GM04503 (cell line): ENCODE measurements around the gene SULT1A4.
"Not testable (repeated sequence)": the region's sequence is repeated elsewhere in the genome, so short reads cannot be mapped to it uniquely, and the experiment has no call there.

Source experiments
- DNase-seq: peaks from one replicate; pipeline ENCODE4 v3.0.0-alpha.2; 2012; ENCODE audit warnings: low read depth

SULT1A4 gene

GRCh38 chr16:29459706-29460646 lies at the start of gene SULT1A4:
Gene SULT1A4, plus strand, starts transcription at chr16:29459913. Its CDS starts 1,473 bp downstream, at chr16:29461386.
- DNase-seq: not testable (repeated sequence)

DNA sequence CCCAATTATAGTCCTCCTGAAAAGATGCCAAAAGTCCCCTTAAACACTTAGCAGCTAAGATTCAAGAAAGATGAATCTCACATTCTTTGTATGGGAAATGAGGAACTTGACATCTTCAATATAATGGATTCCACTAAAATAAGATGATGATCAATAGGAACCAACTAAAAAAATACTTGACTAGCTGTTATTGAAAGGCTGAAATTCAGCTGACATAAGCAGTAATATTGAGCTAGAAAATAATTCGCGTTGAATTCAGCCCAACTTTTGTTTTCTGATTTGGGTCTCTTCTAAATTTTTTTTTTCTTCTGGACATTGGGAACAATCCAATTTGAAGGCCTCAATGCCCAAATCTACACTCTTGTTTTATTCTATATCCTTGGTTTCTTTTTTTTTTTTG lies 36.1 kb upstream of the SULT1A4 start:
- not testable (repeated sequence) for DNase-seq

GRCh38 chr16:29425390-29425789 lies 34.3 kb upstream of the SULT1A4 start:
- not testable (repeated sequence) for DNase-seq

GRCh38 chr16:29453754-29454153 lies 6.0 kb upstream of the SULT1A4 start:
- DNase-seq: not testable (repeated sequence)

GRCh38 chr16:29454269-29454668 lies 5.4 kb upstream of the SULT1A4 start, which contains the start of the genes BOLA2 and SLX1B:
Gene BOLA2, minus strand, starts transcription at chr16:29454351. Its CDS starts 98 bp downstream, at chr16:29454253.
Gene SLX1B, plus strand, starts transcription at chr16:29454533.
- not testable (repeated sequence) for DNase-seq

DNA sequence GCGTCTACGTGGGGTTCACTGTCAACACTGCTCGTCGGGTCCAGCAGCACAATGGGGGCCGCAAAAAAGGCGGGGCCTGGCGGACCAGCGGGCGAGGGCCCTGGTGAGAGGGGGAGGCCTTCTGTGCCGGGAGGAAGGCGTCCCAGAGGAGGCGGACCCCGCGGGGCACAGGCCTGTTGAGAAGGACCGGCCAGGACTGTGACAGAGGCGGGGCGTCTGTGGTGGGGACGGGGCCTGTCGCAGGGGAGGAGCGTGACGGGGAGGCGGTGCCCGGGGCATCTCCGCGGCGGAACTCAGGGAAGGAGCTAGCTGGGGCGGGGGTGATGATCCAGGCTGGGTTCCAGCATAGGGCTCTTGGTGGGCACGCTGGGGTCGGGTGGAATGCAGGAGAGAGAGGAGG lies 4.9 kb upstream of the SULT1A4 start:
- DNase-seq: not testable (repeated sequence)

DNA sequence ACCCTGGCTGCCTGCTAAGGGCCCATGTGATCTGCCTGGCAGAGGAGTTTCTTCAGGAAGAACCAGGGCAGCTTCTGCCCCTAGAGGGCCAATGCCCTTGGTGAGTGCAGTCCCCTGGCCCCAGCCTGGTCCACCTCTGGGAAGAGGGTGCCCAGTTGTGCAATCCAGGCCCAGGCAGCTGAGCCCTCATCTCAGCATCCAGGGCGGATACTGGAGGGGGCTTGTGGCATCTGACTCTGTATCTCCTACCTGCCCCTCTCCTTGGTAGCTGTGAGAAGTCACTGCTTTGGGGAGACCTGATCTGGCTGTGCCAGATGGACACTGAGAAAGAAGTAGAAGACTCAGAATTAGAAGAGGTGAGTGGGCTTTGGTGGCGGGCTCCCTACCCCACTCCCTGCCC lies 2.1 kb upstream of the SULT1A4 start:
- DNase-seq: not testable (repeated sequence)

DNA sequence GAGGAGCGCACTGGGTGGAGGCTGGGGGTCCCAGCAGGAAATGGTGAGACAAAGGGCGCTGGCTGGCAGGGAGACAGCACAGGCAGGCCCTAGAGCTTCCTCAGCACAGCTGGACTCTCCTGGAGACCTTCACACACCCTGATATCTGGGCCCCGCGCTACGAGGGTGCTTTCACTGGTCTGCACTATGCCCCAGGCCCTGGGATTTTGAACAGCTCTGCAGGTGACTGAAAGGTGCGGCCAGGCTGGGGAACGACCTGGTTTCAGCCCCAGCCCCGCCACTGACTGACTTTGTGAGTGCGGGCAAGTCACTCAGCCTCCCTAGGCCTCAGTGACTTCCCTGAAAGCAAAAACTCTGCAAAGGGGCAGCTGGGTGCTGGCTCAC lies 926 bp downstream of the SULT1A4 start:
- DNase-seq: not testable (repeated sequence)

DNA sequence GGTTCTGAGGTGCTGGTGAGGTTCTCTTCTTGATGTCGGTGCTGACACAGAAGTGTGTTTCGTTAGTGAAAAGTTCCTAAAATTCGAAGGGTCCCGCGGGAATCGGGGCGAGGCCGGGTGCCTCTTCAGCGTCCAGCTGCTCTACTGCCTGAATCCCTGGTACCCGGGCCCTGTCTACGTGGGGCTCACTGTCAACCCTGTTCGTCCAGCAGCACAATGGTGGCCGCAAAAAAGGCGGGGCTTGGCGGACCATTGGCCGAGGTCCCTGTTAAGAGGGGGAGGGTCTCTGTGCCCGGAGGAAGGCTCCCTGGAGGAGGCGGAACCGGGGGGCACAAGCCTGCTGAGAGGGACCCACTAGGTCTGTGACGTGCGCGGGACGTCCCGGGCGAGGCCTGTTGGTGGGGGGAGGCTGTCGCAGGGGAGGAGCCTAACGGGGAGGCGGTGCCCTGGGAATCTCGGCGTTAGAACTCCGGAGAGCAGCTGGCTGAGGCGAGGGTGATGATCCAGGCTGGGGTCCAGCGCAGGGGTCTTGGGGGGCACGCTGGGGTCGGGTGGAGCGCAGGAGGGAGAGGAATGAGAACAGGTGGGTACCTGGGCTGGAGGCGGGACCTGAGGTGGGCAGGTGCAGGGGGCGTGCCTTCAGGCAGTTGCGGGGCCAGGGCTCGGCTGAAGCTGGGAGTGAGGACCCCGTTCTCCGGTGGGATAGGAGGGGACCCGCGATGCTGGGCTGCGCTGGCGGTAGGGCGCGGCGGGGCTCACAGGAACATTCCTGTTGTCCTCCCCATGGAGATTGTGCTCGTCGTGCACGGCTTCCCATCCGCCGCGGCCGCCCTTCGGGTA lies 6.5 kb downstream of the SULT1A4 start:
- DNase-seq: not testable (repeated sequence)

DNA sequence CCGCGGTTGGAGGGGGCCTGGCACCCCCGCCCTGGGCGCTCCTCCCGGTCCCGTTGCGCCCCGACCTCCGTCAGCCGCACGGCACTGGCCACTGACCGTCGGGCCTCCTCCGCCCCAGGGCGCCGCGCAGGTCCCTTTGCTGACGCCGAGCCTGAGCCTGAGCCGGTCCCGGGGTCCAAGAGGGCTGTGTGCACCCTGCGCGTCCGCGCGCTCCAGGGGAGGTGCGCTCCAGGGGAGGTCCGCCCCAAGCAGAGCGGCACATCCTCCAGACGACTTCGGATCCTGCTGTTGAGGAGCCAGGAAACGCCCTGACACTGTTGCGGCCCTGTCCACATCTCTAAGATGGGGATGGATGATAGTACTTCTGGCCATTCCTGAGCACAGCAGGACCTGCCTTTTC lies 7.2 kb downstream of the SULT1A4 start:
- not testable (repeated sequence) for DNase-seq

GRCh38 chr16:29467654-29468366 lies 8.1 kb downstream of the SULT1A4 start:
- not testable (repeated sequence) for DNase-seq

DNA sequence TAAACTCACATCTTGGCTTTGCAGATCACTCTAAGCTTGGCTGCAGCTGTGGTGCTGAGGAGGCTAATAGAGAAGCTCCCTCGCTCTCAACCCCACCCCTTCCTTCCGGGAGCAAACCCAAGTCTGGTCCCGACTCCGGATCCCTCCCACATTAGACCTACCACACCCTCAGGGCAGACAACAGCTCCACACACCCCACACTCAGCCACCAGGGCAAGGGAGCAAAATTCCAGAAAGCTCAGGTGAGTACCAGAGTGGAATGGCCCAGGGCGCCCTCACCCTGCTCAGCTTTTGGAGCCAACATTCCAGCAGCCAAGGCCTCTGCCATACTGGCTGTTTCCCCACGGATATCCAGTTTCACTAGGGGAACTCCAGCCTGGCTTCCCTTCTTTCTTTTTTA lies 9.9 kb downstream of the SULT1A4 start:
- not testable (repeated sequence) for DNase-seq

DNA sequence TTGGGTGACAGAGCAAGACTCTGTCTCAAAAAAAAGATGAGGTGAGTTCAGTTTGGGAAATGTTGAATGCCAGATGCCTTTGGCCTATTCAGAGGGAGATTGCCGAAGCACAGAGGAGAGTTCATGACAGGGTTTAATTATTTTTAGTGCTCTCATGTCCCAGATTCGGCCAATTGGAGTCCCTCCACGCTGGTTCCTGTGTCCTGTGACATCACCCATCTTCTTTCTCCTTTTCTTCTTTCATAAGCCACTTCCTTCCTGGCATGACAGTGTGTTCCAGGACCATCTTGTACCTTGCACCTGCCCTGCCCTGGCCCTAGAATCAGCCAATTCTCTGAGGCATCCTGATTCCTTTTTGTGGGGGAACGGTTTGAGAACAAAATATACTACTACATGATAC lies 12.4 kb downstream of the SULT1A4 start:
- not testable (repeated sequence) for DNase-seq

GRCh38 chr16:29482276-29482675 lies 22.6 kb downstream of the SULT1A4 start:
- DNase-seq: not testable (repeated sequence)

DNA sequence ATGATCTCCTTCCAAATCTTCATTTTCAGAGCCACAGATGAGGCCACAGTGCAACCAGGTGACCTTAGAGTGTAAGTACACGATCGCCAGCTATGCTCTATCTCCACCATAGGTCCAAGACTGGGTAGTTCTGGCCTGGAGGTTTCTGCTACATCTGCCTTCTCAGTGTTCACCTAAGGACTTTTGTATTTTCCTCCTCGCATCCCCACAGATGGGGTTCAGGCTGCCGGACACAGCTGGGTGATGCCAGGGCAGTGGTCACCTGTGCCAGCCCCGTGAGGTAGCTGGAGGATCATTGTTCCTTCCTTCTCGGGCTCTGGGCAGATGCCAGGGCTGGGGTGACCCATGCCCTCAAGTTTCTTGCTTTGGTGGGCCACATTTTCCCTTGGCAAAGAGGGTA lies 46.6 kb downstream of the SULT1A4 start, which contains the start of gene NPIPB12:
NPIPB12 (minus strand) TSS at position 101 of the 400 bp plus-strand sequence.
- DNase-seq: not testable (repeated sequence)
